Gastroesophageal sphincter (tissue), 3 donors: ENCODE measurements around the gene PRKX.

Source experiments
- CTCF ChIP-seq, 4 experiments: fragments of 200-600 bp in 2 of 4; fragments of 450-650 bp in 2 of 4; sonication (generic) in 1 of 4; IDR thresholded peaks; one replicate each; pipeline ENCODE4 v1.5.1; 2017 to 2019; ENCODE audit warnings: antibody characterized with exemption in 4 of 4, mild to moderate bottlenecking in 2 of 4, moderate library complexity in 2 of 4
- EP300 ChIP-seq: sonication (generic); formaldehyde crosslinking; IDR thresholded peaks from one replicate; pipeline ENCODE4 v1.6.1; 2017; ENCODE audit warnings: antibody characterized with exemption, mild to moderate bottlenecking
- POLR2A ChIP-seq, 2 donors: fragments of 450-650 bp; IDR thresholded peaks; one replicate each; pipeline ENCODE4 v1.6.1; 2017; ENCODE audit warnings: antibody characterized with exemption in 2 of 2, mild to moderate bottlenecking in 2 of 2, moderate library complexity in 1 of 2

GRCh38 chrX:3609810-3610209 lies 103.6 kb downstream of the PRKX start:
- TF ChIP-seq CTCF (IDR thresholded peaks at IDR 0.05) (no peak), POLR2A (IDR thresholded peaks at IDR 0.05) (no peak), EP300 (no peak)
